ES-I3 (cell line): ENCODE measurements around the gene OR52N5.

ENCODE experiments used
- H3K36me3 ChIP-seq: 2 replicates; pipeline ENCODE4 v1.6.1; 2013; ENCODE audit warnings: mild to moderate bottlenecking, low read length, control low read depth, moderate library complexity; ENCODE audit not compliant: insufficient read depth
- H3K4me1 ChIP-seq: 2 replicates; pipeline ENCODE4 v1.6.1; 2013; ENCODE audit warnings: mild to moderate bottlenecking, control low read depth, low read length; ENCODE audit not compliant: insufficient read depth
- H3K9ac ChIP-seq: 2 replicates; pipeline ENCODE4 v1.6.1; 2013; ENCODE audit warnings: low read depth, mild to moderate bottlenecking, low read length, moderate library complexity
- H3K9me3 ChIP-seq: 2 replicates; pipeline ENCODE4 v1.6.1; 2013; ENCODE audit warnings: mild to moderate bottlenecking, low read length, moderate library complexity; ENCODE audit not compliant: control insufficient read depth, insufficient read depth

Gene OR52N5

GRCh38 chr11:5783255-5783654 is at the start of gene OR52N5:
Gene OR52N5, minus strand, starts transcription at chr11:5783355. Its CDS starts 4,721 bp downstream, at chr11:5778634.
- no peak within 1 kb of the TSS for H3K9ac ChIP-seq
- H3K9me3 ChIP-seq, result no peaks in the 10 kb centered on the region
- H3K36me3 ChIP-seq, result no peaks in the 10 kb centered on the region
- H3K4me1 ChIP-seq, result no peaks in the 10 kb centered on the region

GRCh38 chr11:5831196-5831829 is 48.2 kb upstream of the OR52N5 start:
- Histone ChIP-seq H3K4me1 (no peaks in the 10 kb centered on the region), H3K9ac (peak overlapping the region; percentile 8; the same call in 1 of the 2 replicates)

GRCh38 chr11:5818245-5818886 is 35.2 kb upstream of the OR52N5 start:
- no peak overlapping the region for H3K9ac ChIP-seq
- no peaks in the 10 kb centered on the region for H3K9me3 ChIP-seq
- no peaks in the 10 kb centered on the region for H3K36me3 ChIP-seq
- H3K4me1 ChIP-seq, result no peaks in the 10 kb centered on the region; the same call in 1 of the 2 replicates

More at GRCh38 chr11:5831196-5831829, 48.2 kb upstream of the OR52N5 start:
- no peaks in the 10 kb centered on the region; the same call in 1 of the 2 replicates for H3K36me3 ChIP-seq
- H3K9me3 ChIP-seq, result no peaks in the 10 kb centered on the region

- H3K4me1 ChIP-seq, result no peaks in the 10 kb centered on the region; the same call in 1 of the 2 replicates
- H3K36me3 ChIP-seq, result no peaks in the 10 kb centered on the region
- no peak overlapping the region for H3K9ac ChIP-seq
- no peaks in the 10 kb centered on the region for H3K9me3 ChIP-seq
Observed at GRCh38 chr11:5815534-5815933, 32.4 kb upstream of the OR52N5 start.

- Histone ChIP-seq H3K9ac (no peak overlapping the region), H3K36me3 (no peaks in the 10 kb centered on the region), H3K4me1 (no peaks in the 10 kb centered on the region; the same call in 1 of the 2 replicates), H3K9me3 (no peaks in the 10 kb centered on the region)
Observed at GRCh38 chr11:5809905-5810795, 27.0 kb upstream of the OR52N5 start.

- Histone ChIP-seq H3K9me3 (no peaks in the 10 kb centered on the region; the same call in 1 of the 2 replicates), H3K9ac (peak overlapping the region; percentile 44; the same call in 1 of the 2 replicates), H3K4me1 (no peaks in the 10 kb centered on the region; the same call in 1 of the 2 replicates), H3K36me3 (no peaks in the 10 kb centered on the region)
Observed at GRCh38 chr11:5809122-5809519, 26.0 kb upstream of the OR52N5 start.

GRCh38 chr11:5808500-5809121 is 25.5 kb upstream of the OR52N5 start, which contains the start of gene OR52N2:
Gene OR52N2, plus strand, starts transcription at chr11:5808924. Its CDS starts 11,412 bp downstream, at chr11:5820336.
- no peaks in the 10 kb centered on the region; the same call in 1 of the 2 replicates for H3K9me3 ChIP-seq
- H3K9ac ChIP-seq, result peak within 1 kb of the TSS; percentile 44; the same call in 1 of the 2 replicates
- no peaks in the 10 kb centered on the region for H3K36me3 ChIP-seq

GRCh38 chr11:5807580-5807979 is 24.4 kb upstream of the OR52N5 start:
- Histone ChIP-seq H3K9me3 (no peaks in the 10 kb centered on the region; the same call in 1 of the 2 replicates), H3K4me1 (no peaks in the 10 kb centered on the region), H3K36me3 (no peaks in the 10 kb centered on the region), H3K9ac (no peak overlapping the region)

More at GRCh38 chr11:5808500-5809121, 25.5 kb upstream of the OR52N5 start, which contains the start of gene OR52N2:
- H3K4me1 ChIP-seq, result no peaks in the 10 kb centered on the region; the same call in 1 of the 2 replicates

- Histone ChIP-seq H3K9me3 (no peaks in the 10 kb centered on the region; the same call in 1 of the 2 replicates), H3K36me3 (no peaks in the 10 kb centered on the region), H3K4me1 (no peaks in the 10 kb centered on the region), H3K9ac (no peak overlapping the region)
Observed at GRCh38 chr11:5803982-5804381, 20.8 kb upstream of the OR52N5 start.

GRCh38 chr11:5796541-5796940 is 13.4 kb upstream of the OR52N5 start:
- no peaks in the 10 kb centered on the region for H3K9me3 ChIP-seq
- H3K4me1 ChIP-seq, result no peaks in the 10 kb centered on the region
- H3K36me3 ChIP-seq, result no peaks in the 10 kb centered on the region
- H3K9ac ChIP-seq, result no peak overlapping the region

- no peaks in the 10 kb centered on the region for H3K4me1 ChIP-seq
- no peak within 1 kb of the TSS for H3K9ac ChIP-seq
- H3K36me3 ChIP-seq, result no peaks in the 10 kb centered on the region
- no peaks in the 10 kb centered on the region for H3K9me3 ChIP-seq
Observed at GRCh38 chr11:5791165-5791564, 8.0 kb upstream of the OR52N5 start, which contains the start of gene OR52N1. Gene OR52N1, minus strand, starts transcription at chr11:5791265. Its CDS starts 2,449 bp downstream, at chr11:5788816.

GRCh38 chr11:5767056-5767455 is 16.1 kb downstream of the OR52N5 start:
- H3K9me3 ChIP-seq, result no peaks in the 10 kb centered on the region
- H3K36me3 ChIP-seq, result no peaks in the 10 kb centered on the region
- no peak overlapping the region for H3K9ac ChIP-seq
- no peaks in the 10 kb centered on the region for H3K4me1 ChIP-seq

- no peaks in the 10 kb centered on the region for H3K4me1 ChIP-seq
- H3K36me3 ChIP-seq, result no peaks in the 10 kb centered on the region
- H3K9me3 ChIP-seq, result no peaks in the 10 kb centered on the region
- no peak within 1 kb of the TSS for H3K9ac ChIP-seq
Observed at GRCh38 chr11:5753943-5754342, 29.2 kb downstream of the OR52N5 start, which contains the start of gene OR52N4. Gene OR52N4, plus strand, starts transcription at chr11:5754243. Its CDS starts 498 bp downstream, at chr11:5754741.
